BJ (cell line): ENCODE data around the gene NUMBL. TPM values are rescaled to one million over a fixed set of nuclear protein-coding genes. Genes with fewer than 3 reads are reported as not detected.

ENCODE experiments used
- CTCF ChIA-PET: fragments of 350-600 bp; formaldehyde crosslinking; extraction: SDS; loops from one replicate; lab custom pipeline; 2021; ENCODE audit warnings: antibody characterized with exemption, inconsistent platforms; lab: Yijun Ruan, JAX
- POLR2A ChIA-PET: fragments of 300-600 bp; sonication (Branson Sonifier 250); formaldehyde crosslinking; extraction: SDS; loops from one replicate; lab custom pipeline; 2021; ENCODE audit warnings: antibody characterized with exemption; lab: Charles Lee
- DNase-seq: peaks from one replicate; pipeline ENCODE4 v3.0.0-alpha.2; 2011; ENCODE audit warnings: low read depth
- H3K27me3 ChIP-seq: 2 replicates; pipeline ENCODE4 v1.6.0; 2011; ENCODE audit warnings: low read length; ENCODE audit not compliant: control insufficient read depth, insufficient read depth
- H3K36me3 ChIP-seq: 2 replicates; pipeline ENCODE4 v1.5.1; 2011; ENCODE audit warnings: low read length; ENCODE audit not compliant: control insufficient read depth, insufficient read depth
- H3K4me3 ChIP-seq: 2 replicates; pipeline ENCODE4 v1.5.1; 2011; ENCODE audit warnings: low read depth, mild to moderate bottlenecking, control low read depth, low read length
- CTCF ChIP-seq: IDR thresholded peaks from 2 replicates; pipeline ENCODE4 v1.5.1; 2011; ENCODE audit warnings: low read depth, mild to moderate bottlenecking, control low read depth, inconsistent platforms, low read length, moderate library complexity; ENCODE audit not compliant: insufficient read depth
- polyA plus RNA-seq: library from polyadenylated mRNA; depleted of rRNA; stranded (reverse); fragments of >200 nt; gene quantifications from 2 replicates; pipeline ENCODE4 v1.2.3, GENCODE V29; 2011

NUMBL gene
- polyA plus RNA-seq, 1 experiment, result 28.6 TPM

GRCh38 chr19:40672573-40673299 lies 17.7 kb downstream of the NUMBL start:
- ChIA-PET CTCF (interaction anchor here (1.2 to 2.5 kb wide), 3 partner anchors 10 to 134 kb away, joined by 4 to 11 read pairs (median 5); no protein-coding TSS in a partner anchor), POLR2A (no interaction called here)
- Histone ChIP-seq H3K4me3 (no peak overlapping the region), H3K36me3 (peaks cover 65% of the 10 kb centered on the region), H3K27me3 (no peaks in the 10 kb centered on the region)
- DNase-seq, result no peak
- TF ChIP-seq CTCF, result no peak

GRCh38 chr19:40672038-40672437 lies 18.4 kb downstream of the NUMBL start:
- H3K27me3 ChIP-seq, result no peaks in the 10 kb centered on the region

GRCh38 chr19:40671404-40671803 lies 19.0 kb downstream of the NUMBL start:
- H3K27me3 ChIP-seq, result no peaks in the 10 kb centered on the region
- peaks cover 64% of the 10 kb centered on the region for H3K36me3 ChIP-seq
- no peak for TF ChIP-seq CTCF
- POLR2A ChIA-PET, result no interaction called here
- no peak overlapping the region for H3K4me3 ChIP-seq
- CTCF ChIA-PET, result interaction anchor here (1.2 to 2.5 kb wide), 2 partner anchors 8 to 136 kb away, joined by 3 to 5 read pairs; no protein-coding TSS in a partner anchor
- no peak for DNase-seq

More at GRCh38 chr19:40672038-40672437, 18.4 kb downstream of the NUMBL start:
- no peak overlapping the region for H3K4me3 ChIP-seq
- ChIA-PET POLR2A (no interaction called here), CTCF (interaction anchor here (1.2 to 2.5 kb wide), 2 partner anchors 9 to 135 kb away, joined by 3 to 5 read pairs; no protein-coding TSS in a partner anchor)
- DNase-seq, result no peak
- peaks cover 62% of the 10 kb centered on the region for H3K36me3 ChIP-seq
- no peak for TF ChIP-seq CTCF

GRCh38 chr19:40668991-40669614 lies 21.3 kb downstream of the NUMBL start:
- ChIA-PET CTCF (no interaction called here), POLR2A (no interaction called here)
- no peak for TF ChIP-seq CTCF

GRCh38 chr19:40667602-40668001 lies 22.8 kb downstream of the NUMBL start:
- no peaks in the 10 kb centered on the region for H3K27me3 ChIP-seq
- no peak for TF ChIP-seq CTCF
- POLR2A ChIA-PET, result no interaction called here
- H3K36me3 ChIP-seq, result peaks cover 39% of the 10 kb centered on the region
- H3K4me3 ChIP-seq, result no peak overlapping the region
- no peak for DNase-seq
- CTCF ChIA-PET, result no interaction called here

More at GRCh38 chr19:40668991-40669614, 21.3 kb downstream of the NUMBL start:
- DNase-seq, result no peak
- H3K27me3 ChIP-seq, result no peaks in the 10 kb centered on the region
- H3K4me3 ChIP-seq, result no peak overlapping the region
- peaks cover 53% of the 10 kb centered on the region for H3K36me3 ChIP-seq
